PFSK-1 (cell line): ENCODE results near the gene ZNF407.

Experiments
- FOXP2 ChIP-seq: optimal IDR thresholded peaks from 2 replicates; pipeline ENCODE3; 2011; ENCODE audit warnings: borderline replicate concordance, control low read depth, inconsistent platforms; ENCODE audit not compliant: insufficient read depth; ENCODE audit errors: extremely low read length, extremely low read depth
- POLR2AphosphoS5 ChIP-seq: IDR thresholded peaks from 2 replicates; pipeline ENCODE4 v1.6.1; 2012; ENCODE audit warnings: low read depth, mild to moderate bottlenecking, control low read depth, low read length, moderate library complexity
- REST ChIP-seq, 2 experiments: IDR thresholded peaks; 2 replicates each; pipeline versions ENCODE4 v1.6.1 to v1.8.0; 2011 to 2012; ENCODE audit warnings: low read depth in 2 of 2, low read length in 2 of 2, control low read depth in 1 of 2, inconsistent platforms in 1 of 2, mild to moderate bottlenecking in 1 of 2, moderate library complexity in 1 of 2; ENCODE audit not compliant: insufficient read depth in 1 of 2
- SIN3A ChIP-seq: IDR thresholded peaks from 2 replicates; pipeline ENCODE4 v1.6.1; 2012; ENCODE audit warnings: mild to moderate bottlenecking, low read length, moderate library complexity, borderline replicate concordance; ENCODE audit not compliant: insufficient read depth
- TAF1 ChIP-seq: IDR thresholded peaks from 2 replicates; pipeline ENCODE4 v1.6.1; 2012; ENCODE audit warnings: low read length, control low read depth, borderline replicate concordance; ENCODE audit not compliant: insufficient read depth

The ZNF407 gene

GRCh38 chr18:74682141-74682990 is 84.7 kb downstream of the ZNF407 start:
- no peak for TF ChIP-seq SIN3A
- no peak for TF ChIP-seq POLR2AphosphoS5
- TF ChIP-seq TAF1, result no peak
- TF ChIP-seq FOXP2, result no peak
- TF ChIP-seq REST (IDR thresholded peaks at IDR 0.05; ENCODE audit: insufficient read depth in 1 of 2, low read depth in 2 of 2, low read length in 2 of 2), result no peak

GRCh38 chr18:74682991-74683297 is 85.3 kb downstream of the ZNF407 start:
- no peak for TF ChIP-seq TAF1
- TF ChIP-seq REST (IDR thresholded peaks at IDR 0.05; ENCODE audit: insufficient read depth in 1 of 2, low read depth in 2 of 2, low read length in 2 of 2), result no peak

- no peak for TF ChIP-seq TAF1
- no peak for TF ChIP-seq SIN3A
- TF ChIP-seq FOXP2, result no peak
- TF ChIP-seq POLR2AphosphoS5, result no peak
- TF ChIP-seq REST (IDR thresholded peaks at IDR 0.05; ENCODE audit: insufficient read depth in 1 of 2, low read depth in 2 of 2, low read length in 2 of 2), result no peak
Measured at GRCh38 chr18:74683573-74683972, 85.9 kb downstream of the ZNF407 start.

- TF ChIP-seq SIN3A (no peak), POLR2AphosphoS5 (no peak), FOXP2 (no peak), REST (IDR thresholded peaks at IDR 0.05; ENCODE audit: insufficient read depth in 1 of 2, low read depth in 2 of 2, low read length in 2 of 2) (no peak), TAF1 (no peak)
Measured at GRCh38 chr18:74689251-74689650, 91.6 kb downstream of the ZNF407 start.
